ENCODE data around the gene PFKL.
"Not testable (repeated sequence)": the region's sequence is repeated elsewhere in the genome, so short reads cannot be mapped to it uniquely, and the experiment has no call there.

The PFKL gene

GRCh38 chr21:44279354-44280260 is 20.2 kb upstream of the PFKL start:
- DNase-seq: peak in 1 of 2 experiments; percentile 9

GRCh38 chr21:44281801-44282200 is 18.1 kb upstream of the PFKL start:
- no peak for DNase-seq

GRCh38 chr21:44282370-44282769 is 17.5 kb upstream of the PFKL start:
- no peak for DNase-seq

- not testable (repeated sequence) for DNase-seq
These were observed 16.6 kb upstream of the PFKL start for GRCh38 chr21:44283211-44283785.

GRCh38 chr21:44283948-44284347 is 15.9 kb upstream of the PFKL start:
- DNase-seq: no peak

- DNase-seq: no peak
These were observed 14.5 kb upstream of the PFKL start, which contains the start of gene AIRE for GRCh38 chr21:44285138-44285992. Gene AIRE, plus strand, starts transcription at chr21:44285876. Its CDS starts 131 bp downstream, at chr21:44286007.

- no peak for DNase-seq
These were observed 13.7 kb upstream of the PFKL start for GRCh38 chr21:44286086-44286715.

GRCh38 chr21:44286716-44287632 is 12.9 kb upstream of the PFKL start:
- DNase-seq: no peak

- no peak for DNase-seq
These were observed 11.4 kb upstream of the PFKL start for GRCh38 chr21:44288251-44289110.

- DNase-seq: no peak
These were observed 10.4 kb upstream of the PFKL start for GRCh38 chr21:44289381-44290010.

GRCh38 chr21:44290327-44291077 is 9.4 kb upstream of the PFKL start:
- DNase-seq: no peak

GRCh38 chr21:44291078-44291935 is 8.5 kb upstream of the PFKL start:
- no peak for DNase-seq

GRCh38 chr21:44291936-44292811 is 7.7 kb upstream of the PFKL start:
- no peak for DNase-seq

GRCh38 chr21:44292812-44293195 is 7.0 kb upstream of the PFKL start:
- no peak for DNase-seq

- no peak for DNase-seq
These were observed 6.2 kb upstream of the PFKL start for GRCh38 chr21:44293551-44294231.

- peak; percentile 11 to 22 for DNase-seq
These were observed 5.3 kb upstream of the PFKL start for GRCh38 chr21:44294391-44295162.

Measured in NCI-H2081 (cell line).